Right ventricle myocardium inferior (tissue), 1 donor: ENCODE data around the gene CDH16. TPM values are rescaled to one million over a fixed set of nuclear protein-coding genes. Genes with fewer than 3 reads are reported as not detected.
A peak's percentile ranks its signal among the peaks of the same experiment; 100 is the strongest.
"Not testable (repeated sequence)": the region's sequence is repeated elsewhere in the genome, so short reads cannot be mapped to it uniquely, and the experiment has no call there.

Experiments
- ATAC-seq: fragments of 200-7000 bp; cut with Tn5 transposase; one replicate; pipeline ENCODE4 v1.9.1; 2020; ENCODE audit warnings: mild to moderate bottlenecking, moderate library complexity
- DNase-seq: peaks from one replicate; pipeline ENCODE4 v3.0.0; 2021; ENCODE audit errors: missing footprints
- intact Hi-C: fragments of 100-400 bp; cut with DNase I; formaldehyde crosslinking; loops from one replicate; pipeline ENCODE4 v1.11.0; 2022
- total RNA-seq: library from RNA; stranded (reverse); fragmentation: NEBNext Ultra II Directional; extraction: Animal tissue kit (Norgen Biotek cat#: 25700); gene quantifications from one replicate; pipeline ENCODE4 v1.2.1, GENCODE V29; 2021
- donor health status: DM: no; HTN: yes; CAD: no; lungs with severe emphysema.

The CDH16 gene
- total RNA-seq, 1 donor from 2014 or later = 0.16 TPM

DNA sequence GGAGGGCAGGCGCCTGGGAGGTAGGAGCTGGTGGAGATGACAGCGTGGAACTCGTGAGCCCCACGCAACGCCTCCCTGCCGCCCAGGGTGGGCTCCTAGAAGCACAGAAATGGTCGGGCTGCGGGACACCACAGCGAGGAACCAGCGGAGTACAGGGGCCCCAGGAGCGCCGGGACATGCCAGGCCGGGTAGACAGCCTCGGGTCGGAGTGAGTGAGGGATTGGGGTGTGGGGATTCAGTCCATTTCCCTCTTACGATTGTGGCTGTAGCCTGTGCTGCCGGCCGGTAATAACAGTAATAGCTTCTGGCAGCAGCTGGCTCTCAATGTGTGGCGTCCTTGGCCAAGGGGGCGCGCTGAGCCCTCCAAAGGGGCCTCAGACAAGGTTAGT, 30.1 kb upstream of the CDH16 start:
- no peak for DNase-seq
- peak; percentile 7 for ATAC-seq
- intact Hi-C loops = loop anchor here (10.0 kb wide), 1 partner anchor 446 kb away; the partner anchor contains the start of gene TPPP3

DNA sequence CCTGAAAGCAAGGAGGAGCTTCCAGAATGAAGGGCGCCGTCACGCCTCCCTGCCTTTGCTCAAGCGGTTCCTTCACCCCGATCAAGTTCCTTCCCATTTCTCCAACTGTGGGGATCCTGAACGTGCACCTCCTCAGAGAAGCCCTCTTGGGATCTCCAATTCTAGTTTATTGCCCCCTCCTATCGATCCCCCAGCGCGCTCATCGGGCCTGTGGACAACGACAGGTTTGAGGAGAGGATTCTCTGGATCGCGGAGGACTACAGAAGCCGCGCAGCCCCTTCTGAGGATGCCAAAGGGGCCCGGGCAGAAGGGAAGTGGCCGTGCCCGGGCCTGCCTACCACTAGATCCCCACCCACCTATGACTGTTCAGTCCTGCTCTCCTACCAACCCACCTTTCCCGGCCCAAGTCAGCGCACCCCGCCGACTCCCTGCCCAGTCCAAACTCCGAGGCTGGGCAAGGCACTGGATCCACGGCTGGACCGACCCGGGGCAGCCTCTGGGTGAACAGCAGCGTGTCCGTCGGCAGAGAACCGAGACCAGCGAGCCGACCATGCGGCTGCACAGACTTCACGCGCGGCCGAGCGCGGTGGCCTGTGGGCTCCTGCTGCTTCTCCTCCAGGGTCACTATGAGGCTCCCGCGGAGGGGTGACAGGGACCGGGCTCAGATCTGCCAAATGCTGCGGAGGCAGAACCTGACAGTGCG, 29.6 kb upstream of the CDH16 start:
- intact Hi-C loops = loop anchor here (10.0 kb wide), 1 partner anchor 447 kb away; the partner anchor contains the start of gene TPPP3
- DNase-seq = no peak
- ATAC-seq = peak; percentile 27

DNA sequence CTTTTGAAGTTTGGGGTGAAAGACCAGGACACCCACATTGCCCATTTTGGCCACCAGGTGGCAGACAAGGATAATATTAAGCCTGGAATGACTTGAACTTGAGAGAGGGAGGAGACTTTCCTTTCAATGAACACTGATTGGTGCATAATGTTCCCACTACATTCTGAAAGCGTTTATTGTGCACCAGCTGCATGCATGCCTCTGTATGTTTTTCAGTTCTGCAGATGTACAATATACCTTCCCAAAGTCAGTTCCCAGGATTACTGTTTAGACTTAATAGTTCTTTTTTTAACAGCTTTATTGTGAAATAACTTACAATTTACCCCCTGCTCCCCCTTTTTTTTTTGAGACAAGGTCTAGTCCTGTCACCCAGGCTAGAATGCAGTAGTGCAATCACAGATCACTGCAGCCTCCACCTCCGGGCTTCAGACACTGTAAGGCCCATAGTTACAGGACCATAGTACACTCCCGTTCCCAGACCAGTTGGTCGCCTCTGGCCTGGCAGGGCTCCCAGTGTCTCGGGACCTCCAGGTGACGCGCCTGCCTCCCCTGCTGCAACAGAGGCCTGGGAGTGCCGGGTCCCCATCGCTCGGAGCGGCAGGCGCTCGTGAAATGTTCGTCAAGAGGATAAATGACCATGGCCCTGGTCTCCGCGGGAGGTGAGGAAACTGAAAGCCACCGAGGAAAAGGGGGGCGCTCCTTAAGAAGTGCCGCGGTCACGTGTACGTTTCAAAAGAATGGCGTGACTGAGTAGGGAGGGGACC, 28.8 kb upstream of the CDH16 start:
- peak; percentile 80 for DNase-seq
- intact Hi-C loops = loop anchor here (10.0 kb wide), 1 partner anchor 447 kb away; the partner anchor contains the start of gene TPPP3
- ATAC-seq = peak; percentile 74

DNA sequence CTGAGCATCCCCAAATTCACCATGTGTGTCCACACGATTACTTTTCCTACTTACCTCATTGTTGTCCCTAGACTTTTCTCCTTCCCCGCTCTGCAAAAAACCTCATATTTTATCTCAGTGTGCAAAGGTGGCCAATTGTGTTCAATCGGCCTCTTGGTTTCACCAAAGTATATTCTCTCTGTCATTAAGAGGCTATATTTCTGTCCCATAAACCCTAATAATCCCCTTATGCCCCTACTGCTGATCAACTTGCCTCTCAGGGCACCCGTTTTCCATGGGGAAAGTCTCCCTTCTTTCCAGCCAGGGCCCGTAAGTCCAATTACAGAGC, 28.3 kb upstream of the CDH16 start:
- DNase-seq (no peak), ATAC-seq (no peak)
- intact Hi-C loops = loop anchor here (10.0 kb wide), 1 partner anchor 448 kb away; the partner anchor contains the start of gene TPPP3

DNA sequence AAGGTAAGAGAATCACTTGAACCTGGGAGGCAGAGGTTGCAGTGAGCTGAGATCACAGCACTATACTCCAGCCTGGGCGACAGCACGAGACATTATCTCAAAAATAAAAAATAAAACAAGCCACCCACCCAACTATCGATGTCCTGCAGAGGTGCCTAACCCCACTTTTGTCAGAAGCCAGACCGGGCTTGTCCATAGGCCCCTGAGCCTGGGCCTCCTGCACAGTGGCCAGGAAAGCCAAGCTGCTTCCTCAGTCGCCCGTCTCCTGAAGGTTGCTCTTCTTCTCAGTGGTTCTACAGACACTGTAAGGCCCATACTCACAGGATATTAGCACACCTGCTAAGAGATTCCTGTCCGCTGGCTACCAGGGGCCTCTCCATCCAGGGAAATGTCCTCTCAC, 27.9 kb upstream of the CDH16 start:
- intact Hi-C loops = loop anchor here (10.0 kb wide), 1 partner anchor 448 kb away; the partner anchor contains the start of gene TPPP3
- no peak for DNase-seq
- ATAC-seq = no peak

DNA sequence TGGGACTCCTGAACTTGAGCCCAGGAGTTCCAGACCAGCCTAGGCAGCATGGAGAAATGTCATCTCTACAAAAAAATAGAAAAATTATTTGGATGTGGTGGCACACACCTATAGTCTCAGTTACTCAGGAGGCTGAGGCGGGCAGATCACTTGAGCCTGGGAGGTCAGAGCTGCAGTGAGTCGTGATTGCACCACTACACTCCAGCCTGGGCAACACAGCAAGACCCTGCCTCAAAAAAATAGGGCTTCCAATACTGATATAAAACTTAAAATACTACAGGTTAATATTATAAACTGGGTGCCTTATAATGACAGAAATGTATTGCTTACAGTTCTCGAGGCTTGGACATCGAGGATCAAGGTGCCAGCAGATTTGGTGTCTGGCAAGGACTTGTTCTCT, 27.3 kb upstream of the CDH16 start:
- ATAC-seq (no peak), DNase-seq (no peak)
- intact Hi-C loops = loop anchor here (10.0 kb wide), 1 partner anchor 449 kb away; the partner anchor contains the start of gene TPPP3

DNA sequence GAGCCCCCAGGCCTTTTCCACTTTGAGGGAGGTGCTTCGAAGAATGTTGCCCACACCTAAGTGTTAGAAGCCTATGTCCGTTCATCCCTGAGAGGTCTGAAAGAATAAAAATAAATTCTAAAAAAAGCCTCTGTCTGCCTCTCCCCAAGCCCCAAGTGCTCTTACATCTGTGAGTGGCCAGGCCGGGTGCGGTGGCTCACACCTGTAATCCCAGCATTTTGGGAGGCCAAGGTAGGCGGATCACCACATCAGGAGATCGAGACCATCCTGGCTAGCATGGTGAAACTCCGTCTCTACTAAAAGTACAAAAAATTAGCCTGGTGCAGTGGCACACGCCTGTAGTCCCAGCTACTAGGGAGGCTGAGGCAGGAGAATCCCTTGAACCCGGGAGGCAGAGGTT, 26.3 kb upstream of the CDH16 start:
- DNase-seq, ATAC-seq: not testable (repeated sequence)
- intact Hi-C loops = loop anchor here (10.0 kb wide), 1 partner anchor 450 kb away; the partner anchor contains the start of gene TPPP3

DNA sequence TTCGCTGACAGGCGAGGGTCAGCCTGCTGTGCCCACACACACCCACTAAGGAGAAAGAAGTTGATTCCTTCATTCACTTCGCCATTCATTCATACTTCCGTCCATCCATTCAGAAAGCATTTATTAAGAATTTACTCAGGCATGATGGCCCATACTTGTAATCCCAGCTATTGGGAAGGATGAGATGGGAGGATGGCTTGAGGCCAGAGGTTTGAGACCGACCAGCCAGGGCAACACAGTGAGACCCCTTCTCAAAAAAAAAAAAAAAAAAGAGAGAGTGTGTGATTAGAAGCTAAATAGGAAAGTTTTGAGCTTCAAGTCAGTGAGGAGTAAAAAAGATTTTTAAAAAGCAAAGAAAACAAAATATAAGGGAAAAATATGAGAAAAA, 25.4 kb upstream of the CDH16 start:
- intact Hi-C loops = loop anchor here (10.0 kb wide), 1 partner anchor 451 kb away; the partner anchor contains the start of gene TPPP3
- ATAC-seq = no peak
- DNase-seq = no peak

DNA sequence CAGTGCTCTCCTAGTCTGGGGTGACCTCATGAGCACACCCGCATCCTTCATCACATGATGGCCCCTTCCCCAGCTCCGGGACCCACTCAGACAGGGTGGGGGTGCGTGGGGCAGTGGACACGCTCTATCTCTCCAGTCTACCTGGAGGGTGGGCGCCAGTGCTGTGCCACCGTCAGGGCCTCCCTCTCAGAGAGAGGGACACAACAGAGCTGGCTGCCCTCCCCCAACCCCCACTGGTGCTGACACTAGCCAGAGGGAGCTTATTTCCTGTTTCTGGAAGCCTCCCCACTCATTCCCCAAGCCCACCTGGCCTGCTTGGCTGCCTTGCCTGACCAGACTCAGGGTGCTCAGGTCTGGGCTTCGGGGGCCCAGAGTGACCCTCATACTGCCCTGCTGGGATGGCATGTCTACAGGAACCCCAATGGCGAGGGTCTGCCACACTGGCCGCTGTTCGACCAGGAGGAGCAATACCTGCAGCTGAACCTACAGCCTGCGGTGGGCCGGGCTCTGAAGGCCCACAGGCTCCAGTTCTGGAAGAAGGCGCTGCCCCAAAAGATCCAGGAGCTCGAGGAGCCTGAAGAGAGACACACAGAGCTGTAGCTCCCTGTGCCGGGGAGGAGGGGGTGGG, 24.9 kb upstream of the CDH16 start:
- intact Hi-C loops = loop anchor here (10.0 kb wide), 1 partner anchor 451 kb away; the partner anchor contains the start of gene TPPP3
- ATAC-seq (no peak), DNase-seq (no peak)

DNA sequence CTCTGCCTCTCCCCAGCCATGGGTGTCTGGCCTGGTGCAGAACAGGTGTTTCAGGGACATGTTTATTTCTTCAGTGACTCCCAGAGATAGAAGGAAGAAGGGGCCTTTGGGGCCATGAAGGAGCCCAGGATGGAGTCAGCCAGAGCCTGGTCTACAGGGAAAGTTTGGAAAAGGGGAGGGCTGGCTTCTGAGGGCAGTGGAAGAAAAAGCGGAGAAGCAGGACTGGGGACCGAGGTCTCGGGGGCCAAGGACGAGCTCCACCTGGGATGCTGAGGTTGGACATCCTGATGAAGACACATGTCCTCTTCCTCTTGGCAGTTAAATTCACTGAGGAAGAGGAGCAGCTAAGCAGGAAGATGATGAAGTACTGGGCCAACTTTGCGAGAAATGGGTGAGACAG, 24.3 kb upstream of the CDH16 start:
- DNase-seq (no peak), ATAC-seq (no peak)
- intact Hi-C loops = loop anchor here (10.0 kb wide), 1 partner anchor 452 kb away; the partner anchor contains the start of gene TPPP3

DNA sequence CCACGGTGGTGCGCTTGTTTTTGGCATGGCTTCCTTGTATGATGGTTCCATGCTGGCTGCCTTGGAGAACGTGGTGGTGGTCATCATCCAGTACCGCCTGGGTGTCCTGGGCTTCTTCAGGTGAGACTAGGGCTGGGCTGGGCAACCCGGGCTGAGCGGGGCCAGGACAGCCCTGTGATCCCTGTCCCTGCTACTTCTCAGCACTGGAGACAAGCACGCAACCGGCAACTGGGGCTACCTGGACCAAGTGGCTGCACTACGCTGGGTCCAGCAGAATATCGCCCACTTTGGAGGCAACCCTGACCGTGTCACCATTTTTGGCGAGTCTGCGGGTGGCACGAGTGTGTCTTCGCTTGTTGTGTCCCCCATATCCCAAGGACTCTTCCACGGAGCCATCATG, 21.6 kb upstream of the CDH16 start:
- ATAC-seq = no peak
- intact Hi-C loops = loop anchor here (10.0 kb wide), 1 partner anchor 455 kb away; the partner anchor contains the start of gene TPPP3
- no peak for DNase-seq

DNA sequence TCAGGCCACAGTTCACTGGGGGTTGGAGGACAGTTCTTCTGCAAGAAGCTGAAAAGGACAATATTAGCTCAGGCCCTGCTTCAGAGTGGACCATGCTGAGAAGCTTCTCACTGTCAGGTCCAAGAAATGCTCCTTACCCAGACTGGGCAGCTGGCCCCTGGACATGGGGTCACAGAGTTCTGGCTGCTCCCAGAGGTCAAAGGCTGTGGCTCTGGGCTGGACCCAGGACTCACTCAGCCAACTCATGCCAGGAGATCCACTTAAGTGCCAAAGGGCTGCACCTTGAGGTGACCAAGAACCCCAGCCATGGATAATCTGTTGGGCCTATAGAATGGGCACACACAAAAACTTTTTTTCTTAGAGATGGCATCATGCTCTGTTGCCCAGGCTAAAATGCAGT, 20.7 kb upstream of the CDH16 start:
- ATAC-seq (no peak), DNase-seq (no peak)
- intact Hi-C loops = loop anchor here (5.0 kb wide), 1 partner anchor 37 kb away; no protein-coding TSS in a partner anchor

DNA sequence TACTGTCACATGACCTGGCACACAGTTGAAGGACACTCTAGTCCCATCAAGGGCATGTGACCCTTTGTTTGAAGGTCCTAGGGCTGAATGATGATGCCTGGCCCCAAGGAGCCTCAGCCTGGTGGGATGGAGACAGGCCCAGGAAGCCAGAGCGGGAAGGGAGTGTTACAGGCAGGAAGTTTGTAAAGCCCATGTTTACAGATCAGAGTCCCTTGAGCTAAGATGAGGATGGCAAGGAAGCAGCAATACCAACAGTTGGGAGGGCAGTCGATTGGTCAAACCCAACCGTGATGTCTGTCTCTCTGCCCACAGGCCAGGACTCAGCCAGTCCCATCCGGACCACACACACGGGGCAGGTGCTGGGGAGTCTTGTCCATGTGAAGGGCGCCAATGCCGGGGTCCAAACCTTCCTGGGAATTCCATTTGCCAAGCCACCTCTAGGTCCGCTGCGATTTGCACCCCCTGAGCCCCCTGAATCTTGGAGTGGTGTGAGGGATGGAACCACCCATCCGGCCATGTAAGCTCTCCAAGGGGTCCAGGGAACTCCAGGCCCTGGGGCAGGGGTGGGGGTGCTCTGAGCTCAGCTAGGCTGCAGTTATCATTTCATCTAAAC, 19.1 kb upstream of the CDH16 start:
- intact Hi-C loops = loop anchor here (5.0 kb wide), 1 partner anchor 36 kb away; no protein-coding TSS in a partner anchor
- ATAC-seq (no peak), DNase-seq (no peak)

DNA sequence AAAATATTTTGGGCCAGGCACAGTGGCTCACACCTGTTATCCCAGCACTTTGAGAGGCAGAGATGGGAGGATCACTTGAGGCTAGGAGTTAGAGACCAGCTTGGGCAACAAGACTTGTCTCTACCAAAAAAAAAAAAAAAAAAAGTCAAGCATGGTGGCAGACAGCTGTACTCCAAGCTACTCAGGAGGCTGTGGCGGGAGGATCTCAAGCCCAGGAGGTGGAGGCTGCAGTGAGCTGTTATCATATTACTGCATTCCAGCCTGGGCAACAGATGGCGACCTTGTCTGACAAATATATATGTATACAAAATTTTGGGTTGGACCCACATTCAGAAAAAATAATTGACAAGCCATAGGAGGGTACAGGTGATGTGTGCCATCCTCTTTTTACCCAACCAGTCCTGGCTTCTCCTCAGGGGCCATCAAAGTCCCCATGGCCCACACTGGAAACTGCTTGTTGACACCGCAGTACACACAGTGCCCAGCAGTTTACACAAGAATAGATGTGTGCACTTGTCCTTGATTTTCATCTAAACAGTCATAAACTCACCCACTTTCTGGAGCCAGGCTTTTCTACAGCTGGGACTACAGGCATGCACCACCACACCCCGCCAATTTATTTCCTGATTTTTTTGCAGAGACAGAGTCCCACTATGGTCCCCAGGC, 18.3 kb upstream of the CDH16 start:
- DNase-seq (no peak), ATAC-seq (no peak)
- intact Hi-C loops = loop anchor here (5.0 kb wide), 1 partner anchor 35 kb away; no protein-coding TSS in a partner anchor

DNA sequence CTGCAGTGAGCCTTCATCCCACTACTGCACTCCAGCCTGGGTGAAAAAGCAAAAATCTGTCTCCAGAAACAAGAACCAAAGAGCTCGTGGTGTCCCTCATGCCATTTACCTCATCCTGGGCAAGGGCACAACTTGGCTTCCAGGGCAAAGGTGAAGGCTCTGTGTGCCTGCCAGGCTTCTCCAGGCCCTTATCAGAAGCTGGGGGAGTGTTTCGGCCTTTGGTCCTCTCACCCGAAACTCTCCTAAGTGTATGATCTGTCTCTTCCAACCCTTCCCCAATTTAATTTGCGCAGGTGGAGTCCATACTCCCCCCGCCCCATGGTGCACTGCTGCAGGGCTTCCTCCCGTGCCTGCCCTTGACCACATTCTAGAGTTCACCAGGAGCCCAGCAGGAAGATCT, 17.8 kb upstream of the CDH16 start:
- no peak for DNase-seq
- intact Hi-C loops = loop anchor here (5.0 kb wide), 1 partner anchor 34 kb away; no protein-coding TSS in a partner anchor
- ATAC-seq = peak; percentile 30

DNA sequence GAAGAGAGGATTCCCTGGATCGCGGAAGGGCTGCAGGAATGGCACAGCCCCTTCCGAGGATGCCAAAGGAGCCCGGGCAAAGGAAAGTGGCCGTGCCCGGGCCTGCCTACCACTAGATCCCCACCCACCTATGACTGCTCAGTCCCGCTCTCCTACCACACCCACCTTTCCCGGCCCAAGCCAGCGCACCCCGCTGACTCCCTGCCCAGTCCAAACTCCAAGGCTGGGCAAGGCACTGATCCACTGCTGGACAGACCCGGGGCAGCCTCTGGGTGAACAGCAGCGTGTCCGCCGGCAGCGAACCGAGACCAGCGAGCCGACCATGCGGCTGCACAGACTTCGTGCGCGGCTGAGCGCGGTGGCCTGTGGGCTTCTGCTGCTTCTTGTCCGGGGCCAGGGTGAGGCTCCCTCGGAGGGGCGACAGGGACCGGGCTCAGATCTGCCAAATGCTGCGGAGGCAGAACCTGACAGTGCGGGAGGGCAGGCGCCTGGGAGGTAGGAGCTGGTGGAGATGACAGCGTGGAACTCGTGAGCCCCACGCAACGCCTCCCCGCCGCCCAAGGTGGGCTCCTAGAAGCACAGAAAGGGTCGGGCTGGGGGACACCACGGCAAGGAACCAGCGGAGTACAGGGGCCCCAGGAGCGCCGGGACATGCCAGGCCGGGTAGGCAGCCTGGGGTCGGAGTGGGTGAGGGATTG, 16.8 kb upstream of the CDH16 start, which contains the start of gene CES2:
CES2 (plus strand) TSS at position 203 of the 698 bp plus-strand sequence; CDS start at position 323, 120 bp downstream.
- ATAC-seq = peak; percentile 79
- peak; percentile 71 for DNase-seq
- intact Hi-C loops = loop anchor here (5.0 kb wide), 1 partner anchor 33 kb away; no protein-coding TSS in a partner anchor

DNA sequence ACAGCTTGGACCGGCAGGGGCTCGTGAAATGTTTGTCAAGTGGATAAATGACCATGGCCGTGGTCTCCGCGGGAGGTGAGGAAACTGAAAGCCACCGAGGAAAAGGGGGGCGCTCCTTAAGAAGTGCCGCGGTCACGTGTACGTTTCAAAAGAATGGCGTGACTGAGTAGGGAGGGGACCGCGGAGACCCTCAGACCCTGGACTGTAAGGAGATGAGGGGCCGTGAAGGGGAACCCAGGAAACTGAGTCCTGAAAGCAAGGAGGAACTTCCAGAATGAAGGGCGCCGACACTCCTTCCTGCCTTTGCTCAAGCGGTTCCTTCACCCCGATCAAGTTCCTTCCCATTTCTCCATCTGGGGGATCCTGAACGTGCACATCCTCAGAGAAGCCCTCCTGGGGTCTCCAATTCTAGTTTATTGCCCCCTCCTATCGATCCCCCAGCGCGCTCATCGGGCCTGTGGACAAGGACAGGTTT, 16.2 kb upstream of the CDH16 start:
- intact Hi-C loops = loop anchor here (5.0 kb wide), 1 partner anchor 33 kb away; no protein-coding TSS in a partner anchor
- peak; percentile 46 for DNase-seq
- ATAC-seq = peak; percentile 2
